Stimulated activated CD4-positive, alpha-beta T cell treated with anti-CD3 and anti-CD28 coated beads, Interleukin-4, amount 100 ng/mL, for 24 hours (primary cell): ENCODE data around the gene CLEC4E.
"Not testable (repeated sequence)": the region's sequence is repeated elsewhere in the genome, so short reads cannot be mapped to it uniquely, and the experiment has no call there.

Experiments used
- DNase-seq: peaks from one replicate; pipeline ENCODE4 v3.0.0-alpha.2; 2020

Gene CLEC4E

GRCh38 chr12:8532045-8532444 lies 8.7 kb downstream of the CLEC4E start:
- DNase-seq, result no peak

- DNase-seq, result no peak
These were observed 13.2 kb downstream of the CLEC4E start for GRCh38 chr12:8527250-8528130.

- no peak for DNase-seq
These were observed 21.5 kb downstream of the CLEC4E start for GRCh38 chr12:8519171-8519570.

GRCh38 chr12:8517971-8518370 lies 22.7 kb downstream of the CLEC4E start:
- no peak for DNase-seq

- no peak for DNase-seq
These were observed 27.4 kb downstream of the CLEC4E start, which contains the start of gene CLEC4D for GRCh38 chr12:8513256-8513655. Gene CLEC4D (plus strand): TSS chr12:8513503. CDS start chr12:8513733, 230 bp downstream.

GRCh38 chr12:8508910-8509841 lies 31.5 kb downstream of the CLEC4E start:
- no peak for DNase-seq

GRCh38 chr12:8508223-8508622 lies 32.5 kb downstream of the CLEC4E start:
- DNase-seq, result no peak

- DNase-seq, result no peak
These were observed 33.1 kb downstream of the CLEC4E start for GRCh38 chr12:8507596-8507995.

- DNase-seq, result no peak
These were observed 36.4 kb downstream of the CLEC4E start for GRCh38 chr12:8504351-8504750.

- no peak for DNase-seq
These were observed 39.0 kb downstream of the CLEC4E start for GRCh38 chr12:8501720-8502119.

GRCh38 chr12:8499616-8500015 lies 41.1 kb downstream of the CLEC4E start:
- no peak for DNase-seq

- DNase-seq, result not testable (repeated sequence)
These were observed 44.6 kb downstream of the CLEC4E start for GRCh38 chr12:8496074-8496473.

- not testable (repeated sequence) for DNase-seq
These were observed 45.0 kb downstream of the CLEC4E start for GRCh38 chr12:8495671-8496070.

- peak; percentile 56 for DNase-seq
These were observed 47.6 kb downstream of the CLEC4E start for GRCh38 chr12:8493084-8493483.

GRCh38 chr12:8491646-8492530 lies 48.8 kb downstream of the CLEC4E start:
- no peak for DNase-seq
